Stomach (tissue), 9 donors: ENCODE data around the gene DDN. TPM values are rescaled to one million over a fixed set of nuclear protein-coding genes. Genes with fewer than 3 reads are reported as not detected.
A peak's percentile ranks its signal among the peaks of the same experiment; 100 is the strongest.

Experiments used
- DNase-seq, 2 donors: peaks; one replicate each; pipeline versions ENCODE4 v3.0.0 to v3.0.0-alpha.2; 2013 to 2019
- H3K27ac ChIP-seq, 5 donors: fragments of 200-600 bp in 4 of 5; sonication (generic) in 4 of 5; one replicate each; pipeline ENCODE4 v1.5.1; 2013 to 2019; ENCODE audit warnings: mild to moderate bottlenecking in 1 of 5, moderate library complexity in 1 of 5
- H3K27me3 ChIP-seq, 3 donors: fragments of 200-600 bp; sonication (generic); one replicate each; pipeline ENCODE4 v1.5.1; 2017 to 2019; ENCODE audit warnings: mixed run types in 1 of 3
- H3K36me3 ChIP-seq, 4 donors: fragments of 200-600 bp; sonication (generic); 1 replicate in 3 of 4; 2 replicates in 1 of 4; pipeline ENCODE4 v1.5.1; 2016 to 2019
- H3K4me1 ChIP-seq, 4 donors: fragments of 200-600 bp; sonication (generic); one replicate each; pipeline ENCODE4 v1.5.1; 2016 to 2019
- H3K4me3 ChIP-seq, 4 donors: fragments of 200-600 bp; sonication (generic) in 3 of 4; one replicate each; pipeline ENCODE4 v1.5.1; 2016 to 2019; ENCODE audit warnings: mild to moderate bottlenecking in 1 of 4
- H3K9me3 ChIP-seq, 4 donors: fragments of 200-600 bp; sonication (generic); one replicate each; pipeline ENCODE4 v1.5.1; 2016 to 2019
- CTCF ChIP-seq, 7 experiments: fragments of 450-650 bp in 4 of 7; fragments of 200-600 bp in 3 of 7; sonication (generic) in 3 of 7; IDR thresholded peaks; one replicate each; pipeline ENCODE4 v1.5.1; 2016 to 2019; ENCODE audit warnings: antibody characterized with exemption in 7 of 7, control low read depth in 2 of 7, mild to moderate bottlenecking in 1 of 7
- EP300 ChIP-seq: sonication (generic); formaldehyde crosslinking; IDR thresholded peaks from one replicate; pipeline ENCODE4 v1.6.1; 2017; ENCODE audit warnings: antibody characterized with exemption
- POLR2A ChIP-seq, 4 donors: fragments of 450-650 bp; IDR thresholded peaks; one replicate each; pipeline ENCODE4 v1.6.1; 2016; ENCODE audit warnings: antibody characterized with exemption in 4 of 4, control low read depth in 2 of 4, mild to moderate bottlenecking in 1 of 4, moderate library complexity in 1 of 4
- POLR2AphosphoS5 ChIP-seq, 3 donors: sonication (generic); formaldehyde crosslinking; IDR thresholded peaks; one replicate each; pipeline ENCODE4 v1.6.1; 2016; ENCODE audit warnings: antibody characterized with exemption in 3 of 3
- WGBS, 5 donors: extraction: QIAGEN DNeasy Blood & Tissue Kit in 3 of 5; methylation state at CpG; one replicate each; pipeline versions ENCODE4 v1.1.5 to v1.1.7; 2013 to 2018; 5-methylcytosine and 5-hydroxymethylcytosine counted together
- intact Hi-C: fragments of 100-400 bp; cut with DNase I; formaldehyde crosslinking; loops from one replicate; pipeline ENCODE4 v1.15.1; 2023; ENCODE audit warnings: low total_unique reads
- polyA plus RNA-seq, 3 donors: library from polyadenylated mRNA; stranded (reverse); fragments of 200-250 nt; gene quantifications; one replicate each; pipeline ENCODE4 v1.2.3, GENCODE V29; 2013
- total RNA-seq, 5 donors: library from RNA; depleted of rRNA; stranded (reverse); fragments of >200 nt; gene quantifications; one replicate each; pipeline versions ENCODE4 v1.1.0 to v1.2.3, GENCODE V29; 2014 to 2016
- donor health status: healthy with polysubstance abuse.
- donor health status: Bipolar disorder and iron deficiency.
- donor health status: healthy.

Gene DDN
- total and polyA plus RNA-seq, 8 donors = 0.08 to 0.31 (median 0.19) TPM; not detected in 4

GRCh38 chr12:49008943-49009342 lies 9.8 kb upstream of the DDN start:
- DNase-seq = no peak
- Histone ChIP-seq H3K27me3 (peaks cover 0 to 13% (median 0%) of the 10 kb centered on the region in 3 donors), H3K4me3 (no peak overlapping the region), H3K27ac (no peak overlapping the region), H3K9me3 (no peaks in the 10 kb centered on the region), H3K36me3 (peaks cover 34 to 89% (median 84%) of the 10 kb centered on the region in 4 donors), H3K4me1 (no peaks in the 10 kb centered on the region)
- intact Hi-C loops = no loop called here
- 73 to 94% (median 86%) methylated on average over 1 of the region's 1 CpG for WGBS, 5 donors
- TF ChIP-seq POLR2AphosphoS5 (IDR thresholded peaks at IDR 0.05) = no peak
- no peak for TF ChIP-seq POLR2A (IDR thresholded peaks at IDR 0.05)
- TF ChIP-seq CTCF (IDR thresholded peaks at IDR 0.05) = no peak
- no peak for TF ChIP-seq EP300

GRCh38 chr12:49000346-49000745 lies 1.2 kb upstream of the DDN start:
- intact Hi-C loops = no loop called here
- peaks cover 38 to 45% (median 42%) of the 10 kb centered on the region in 4 donors for H3K4me1 ChIP-seq
- no peak for TF ChIP-seq POLR2A (IDR thresholded peaks at IDR 0.05)
- no peak for TF ChIP-seq CTCF (IDR thresholded peaks at IDR 0.05)
- TF ChIP-seq POLR2AphosphoS5 (IDR thresholded peaks at IDR 0.05) = no peak
- no peak for TF ChIP-seq EP300

GRCh38 chr12:48998497-48999353 lies 450 bp downstream of the DDN start:
- H3K9me3 ChIP-seq = no peaks in the 10 kb centered on the region
- H3K4me3 ChIP-seq = peak overlapping the region; percentile 49 to 69 (median 56)
- peak; percentile 38 to 71 for DNase-seq
- intact Hi-C loops = no loop called here
- H3K36me3 ChIP-seq = peaks cover 11 to 35% (median 34%) of the 10 kb centered on the region in 4 donors
- H3K4me1 ChIP-seq = peaks cover 38 to 54% (median 51%) of the 10 kb centered on the region in 4 donors
- TF ChIP-seq CTCF (IDR thresholded peaks at IDR 0.05) (no peak), EP300 (no peak), POLR2AphosphoS5 (IDR thresholded peaks at IDR 0.05) (no peak), POLR2A (IDR thresholded peaks at IDR 0.05) (no peak)
- WGBS, 5 donors = 1 to 3% (median 1%) methylated on average over 38 to 48 of the region's 48 CpGs
- H3K27me3 ChIP-seq = peaks cover 12 to 94% (median 49%) of the 10 kb centered on the region in 3 donors
- peak overlapping the region in 1 of 5 donors; percentile 56 for H3K27ac ChIP-seq

More at GRCh38 chr12:49000346-49000745, 1.2 kb upstream of the DDN start:
- WGBS, 5 donors = 65 to 88% (median 86%) methylated on average over 2 of the region's 2 CpGs
- peak in 1 of 2 donors; percentile 26 for DNase-seq
- no peak overlapping the region for H3K27ac ChIP-seq
- H3K27me3 ChIP-seq = peaks cover 12 to 90% (median 33%) of the 10 kb centered on the region in 3 donors
- H3K36me3 ChIP-seq = peaks cover 27 to 52% (median 50%) of the 10 kb centered on the region in 4 donors
- no peak overlapping the region for H3K4me3 ChIP-seq
- no peaks in the 10 kb centered on the region for H3K9me3 ChIP-seq

GRCh38 chr12:48997719-48998496 lies 1.3 kb downstream of the DDN start:
- no peak for TF ChIP-seq CTCF (IDR thresholded peaks at IDR 0.05)
- TF ChIP-seq POLR2A (IDR thresholded peaks at IDR 0.05) = no peak
- TF ChIP-seq EP300 = no peak
- TF ChIP-seq POLR2AphosphoS5 (IDR thresholded peaks at IDR 0.05) = no peak
- no peaks in the 10 kb centered on the region for H3K9me3 ChIP-seq
- H3K4me3 ChIP-seq = peak overlapping the region; percentile 49 to 69 (median 56)
- peak overlapping the region in 2 of 5 donors; percentile 26 to 56 for H3K27ac ChIP-seq
- 2 to 13% (median 4%) methylated on average over 9 to 57 of the region's 57 CpGs for WGBS, 5 donors
- peaks cover 3 to 27% (median 26%) of the 10 kb centered on the region in 4 donors for H3K36me3 ChIP-seq
- intact Hi-C loops = no loop called here
- peaks cover 38 to 54% (median 51%) of the 10 kb centered on the region in 4 donors for H3K4me1 ChIP-seq
- peaks cover 12 to 94% (median 52%) of the 10 kb centered on the region in 3 donors for H3K27me3 ChIP-seq
- DNase-seq = peak; percentile 40 to 70
